C1 segment of cervical spinal cord (tissue), 14 donors: ENCODE data around the gene LAMC2.
"Not testable (repeated sequence)": the region's sequence is repeated elsewhere in the genome, so short reads cannot be mapped to it uniquely, and the experiment has no call there.

Experiments used
- DNase-seq, 14 donors: peaks; one replicate each; lab custom pipeline; 2025; lab: John Stamatoyannopoulos, UW

Gene LAMC2

GRCh38 chr1:183238071-183238470, 52.0 kb downstream of the LAMC2 start:
- DNase-seq = no peak

GRCh38 chr1:183239220-183239742, 53.2 kb downstream of the LAMC2 start:
- no peak for DNase-seq

GRCh38 chr1:183239793-183240525, 53.9 kb downstream of the LAMC2 start:
- peak in 3 of 14 donors; percentile 20 to 98 (median 39) for DNase-seq

- no peak for DNase-seq
Measured at GRCh38 chr1:183240526-183240825, 54.4 kb downstream of the LAMC2 start.

- DNase-seq = not testable (repeated sequence)
Measured at GRCh38 chr1:183240853-183241252, 54.8 kb downstream of the LAMC2 start.

GRCh38 chr1:183241471-183241870, 55.4 kb downstream of the LAMC2 start:
- no peak for DNase-seq

GRCh38 chr1:183242556-183242955, 56.5 kb downstream of the LAMC2 start:
- no peak for DNase-seq

- DNase-seq = no peak
Measured at GRCh38 chr1:183243161-183244050, 57.3 kb downstream of the LAMC2 start.

- no peak for DNase-seq
Measured at GRCh38 chr1:183244466-183244865, 58.4 kb downstream of the LAMC2 start.

- no peak for DNase-seq
Measured at GRCh38 chr1:183245357-183245756, 59.3 kb downstream of the LAMC2 start.

GRCh38 chr1:183246436-183246835, 60.4 kb downstream of the LAMC2 start:
- no peak for DNase-seq

GRCh38 chr1:183247066-183247465, 61.0 kb downstream of the LAMC2 start:
- no peak for DNase-seq

GRCh38 chr1:183247484-183247883, 61.4 kb downstream of the LAMC2 start:
- DNase-seq = no peak

- DNase-seq = no peak
Measured at GRCh38 chr1:183247931-183248330, 61.9 kb downstream of the LAMC2 start.

- DNase-seq = no peak
Measured at GRCh38 chr1:183248989-183249691, 63.1 kb downstream of the LAMC2 start.

- DNase-seq = no peak
Measured at GRCh38 chr1:183249941-183250452, 63.9 kb downstream of the LAMC2 start.

- DNase-seq = peak in 1 of 14 donors; percentile 13
Measured at GRCh38 chr1:183251101-183251958, 65.3 kb downstream of the LAMC2 start.

- DNase-seq = no peak
Measured at GRCh38 chr1:183251959-183252450, 65.9 kb downstream of the LAMC2 start.

- DNase-seq = no peak
Measured at GRCh38 chr1:183255073-183255472, 69.0 kb downstream of the LAMC2 start.

- DNase-seq = no peak
Measured at GRCh38 chr1:183259924-183260323, 73.9 kb downstream of the LAMC2 start.
